GM13977 (cell line): ENCODE data around the gene CSNK1G3.
"Not testable (repeated sequence)": the region's sequence is repeated elsewhere in the genome, so short reads cannot be mapped to it uniquely, and the experiment has no call there.

Source experiments
- DNase-seq: peaks from one replicate; pipeline ENCODE4 v3.0.0; 2012; ENCODE audit warnings: low spot score
- CTCF ChIP-seq: IDR thresholded peaks from 2 replicates; pipeline ENCODE4 v1.5.1; 2012; ENCODE audit warnings: mild to moderate bottlenecking, control low read depth; ENCODE audit not compliant: insufficient read depth; ENCODE audit errors: extremely low read depth, missing control alignments
- in situ Hi-C: fragments of 300-500 bp; cut with MboI; formaldehyde crosslinking; loops from one replicate; pipeline ENCODE4 v1.12.0; 2022; ENCODE audit warnings: low sequenced_read_pairs, low pct_unique_long_range_greater_than_20kb, mixed read lengths, inconsistent platforms; ENCODE audit not compliant: unreplicated experiment

The CSNK1G3 gene

GRCh38 chr5:123511648-123512605, at the start of gene CSNK1G3:
CSNK1G3 (plus strand) TSS chr5:123512177; CDS start chr5:123545664, 33,487 bp downstream.
- in situ Hi-C loops = no loop called here
- no peak for TF ChIP-seq CTCF

GRCh38 chr5:123466839-123467238, 45.1 kb upstream of the CSNK1G3 start:
- DNase-seq, in situ Hi-C loops: not testable (repeated sequence)

More at GRCh38 chr5:123511648-123512605, at the start of gene CSNK1G3:
- peak; percentile 95 for DNase-seq

- in situ Hi-C loops = no loop called here
- no peak for DNase-seq
- no peak for TF ChIP-seq CTCF
Measured at GRCh38 chr5:123471385-123471784, 40.6 kb upstream of the CSNK1G3 start.

GRCh38 chr5:123472150-123472924, 39.6 kb upstream of the CSNK1G3 start:
- in situ Hi-C loops = no loop called here
- DNase-seq = no peak
- TF ChIP-seq CTCF = no peak

GRCh38 chr5:123474228-123474627, 37.7 kb upstream of the CSNK1G3 start:
- TF ChIP-seq CTCF = no peak
- in situ Hi-C loops = no loop called here
- no peak for DNase-seq

GRCh38 chr5:123476731-123477130, 35.2 kb upstream of the CSNK1G3 start:
- no peak for DNase-seq
- TF ChIP-seq CTCF = no peak
- in situ Hi-C loops = no loop called here
